Measurements from ENCODE around the gene BRPF3. TPM values are rescaled to one million over a fixed set of nuclear protein-coding genes. Genes with fewer than 3 reads are reported as not detected.
A peak's percentile ranks its signal among the peaks of the same experiment; 100 is the strongest.

The BRPF3 gene
- total and polyA plus RNA-seq, 4 donors = 7.5 to 20.0 (median 13.7) TPM

DNA sequence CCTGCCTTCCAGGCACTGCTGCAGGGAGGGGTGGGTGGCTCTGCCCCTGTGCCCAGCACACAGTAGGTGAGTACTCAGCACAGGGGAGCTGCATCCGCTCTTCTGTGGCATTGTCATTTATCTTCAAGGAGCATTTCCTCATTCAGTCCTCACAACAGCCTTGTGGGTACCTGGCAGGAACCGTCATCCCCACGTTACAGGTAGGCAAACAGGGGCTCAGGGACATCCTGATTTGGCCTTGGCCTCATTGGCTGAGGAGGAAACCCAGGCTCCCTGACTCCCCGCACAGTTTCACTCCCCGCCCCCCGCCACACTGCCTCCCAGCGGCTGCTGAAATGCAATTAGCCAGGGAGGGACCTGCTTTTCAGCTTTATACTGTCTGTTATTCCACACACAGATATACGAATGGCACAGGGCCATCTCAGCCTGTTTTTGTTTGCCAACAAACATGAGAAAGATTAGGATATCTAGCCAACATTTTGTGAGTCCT, 49.1 kb downstream of the BRPF3 start:
- whole genome bisulfite sequencing = 54% methylated on average over 8 of the region's 8 CpGs
- no peaks in the 10 kb centered on the region for H3K9me3 ChIP-seq (ENCODE audit: control insufficient read depth in 4 of 4, low read length in 3 of 4)
- H3K36me3 ChIP-seq (ENCODE audit: control insufficient read depth in 4 of 4, insufficient read depth in 3 of 4, low read depth in 1 of 4, low read length in 3 of 4) = no peaks in the 10 kb centered on the region
- peaks cover 0 to 7% (median 2%) of the 10 kb centered on the region in 4 donors for H3K4me1 ChIP-seq (ENCODE audit: control insufficient read depth in 4 of 4, insufficient read depth in 4 of 4, low read length in 3 of 4)
- no peaks in the 10 kb centered on the region for H3K27me3 ChIP-seq (ENCODE audit: control insufficient read depth in 4 of 4, insufficient read depth in 4 of 4, low read length in 3 of 4)
- no peak overlapping the region for H3K27ac ChIP-seq (ENCODE audit: low read depth in 1 of 2, low read length in 2 of 2)
- H3K4me3 ChIP-seq (ENCODE audit: low read depth in 1 of 3, low read length in 3 of 3) = no peak overlapping the region
- H3K9ac ChIP-seq (ENCODE audit: low read depth in 1 of 2, low read length in 2 of 2) = no peak overlapping the region
- DNase-seq (ENCODE audit: low spot score) = peak; percentile 57
- TF ChIP-seq HNF4A (conservative IDR thresholded peaks at IDR 0.05) = no peak
- no peak for TF ChIP-seq TAF1 (conservative IDR thresholded peaks at IDR 0.05)
- no peak for TF ChIP-seq JUND (IDR thresholded peaks at IDR 0.05)
- TF ChIP-seq RXRA (IDR thresholded peaks at IDR 0.05) = no peak
- TF ChIP-seq, protein P1, sequence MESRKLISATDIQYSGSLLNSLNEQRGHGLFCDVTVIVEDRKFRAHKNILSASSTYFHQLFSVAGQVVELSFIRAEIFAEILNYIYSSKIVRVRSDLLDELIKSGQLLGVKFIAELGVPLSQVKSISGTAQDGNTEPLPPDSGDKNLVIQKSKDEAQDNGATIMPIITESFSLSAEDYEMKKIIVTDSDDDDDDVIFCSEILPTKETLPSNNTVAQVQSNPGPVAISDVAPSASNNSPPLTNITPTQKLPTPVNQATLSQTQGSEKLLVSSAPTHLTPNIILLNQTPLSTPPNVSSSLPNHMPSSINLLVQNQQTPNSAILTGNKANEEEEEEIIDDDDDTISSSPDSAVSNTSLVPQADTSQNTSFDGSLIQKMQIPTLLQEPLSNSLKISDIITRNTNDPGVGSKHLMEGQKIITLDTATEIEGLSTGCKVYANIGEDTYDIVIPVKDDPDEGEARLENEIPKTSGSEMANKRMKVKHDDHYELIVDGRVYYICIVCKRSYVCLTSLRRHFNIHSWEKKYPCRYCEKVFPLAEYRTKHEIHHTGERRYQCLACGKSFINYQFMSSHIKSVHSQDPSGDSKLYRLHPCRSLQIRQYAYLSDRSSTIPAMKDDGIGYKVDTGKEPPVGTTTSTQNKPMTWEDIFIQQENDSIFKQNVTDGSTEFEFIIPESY (IDR thresholded peaks at IDR 0.05) = no peak
- no peak for TF ChIP-seq YY1 (IDR thresholded peaks at IDR 0.05)
- no peak for TF ChIP-seq FOXA1 (IDR thresholded peaks at IDR 0.05)
- TF ChIP-seq FOXA2 (IDR thresholded peaks at IDR 0.05) = no peak
- no peak for TF ChIP-seq NR2F2 (IDR thresholded peaks at IDR 0.05)
- TF ChIP-seq CTCF (IDR thresholded peaks at IDR 0.05; ENCODE audit: low read depth, low read length, missing input control) = no peak
- TF ChIP-seq RAD21 (IDR thresholded peaks at IDR 0.05) = no peak
- no peak for TF ChIP-seq GABPA (IDR thresholded peaks at IDR 0.05 in 1 of 2, conservative IDR thresholded peaks at IDR 0.05 in 1 of 2)
- no peak for TF ChIP-seq MAX (IDR thresholded peaks at IDR 0.05)
- no peak for TF ChIP-seq EGR1 (IDR thresholded peaks at IDR 0.05; ENCODE audit: low read depth in 2 of 2)
- TF ChIP-seq, protein P2, sequence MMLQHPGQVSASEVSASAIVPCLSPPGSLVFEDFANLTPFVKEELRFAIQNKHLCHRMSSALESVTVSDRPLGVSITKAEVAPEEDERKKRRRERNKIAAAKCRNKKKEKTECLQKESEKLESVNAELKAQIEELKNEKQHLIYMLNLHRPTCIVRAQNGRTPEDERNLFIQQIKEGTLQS (IDR thresholded peaks at IDR 0.05) = no peak

- TF ChIP-seq SP1 (IDR thresholded peaks at IDR 0.05) = no peak
- no peak for TF ChIP-seq JUND (IDR thresholded peaks at IDR 0.05)
- TF ChIP-seq CTCF (IDR thresholded peaks at IDR 0.05; ENCODE audit: low read depth, low read length, missing input control) = no peak
- TF ChIP-seq NR2F2 (IDR thresholded peaks at IDR 0.05) = no peak
- no peak for TF ChIP-seq MAX (IDR thresholded peaks at IDR 0.05)
- no peak for TF ChIP-seq FOXA1 (IDR thresholded peaks at IDR 0.05)
- Histone ChIP-seq H3K36me3 (ENCODE audit: control insufficient read depth in 4 of 4, insufficient read depth in 3 of 4, low read depth in 1 of 4, low read length in 3 of 4) (no peaks in the 10 kb centered on the region), H3K9me3 (ENCODE audit: control insufficient read depth in 4 of 4, low read length in 3 of 4) (no peaks in the 10 kb centered on the region), H3K27ac (ENCODE audit: low read depth in 1 of 2, low read length in 2 of 2) (no peak overlapping the region), H3K9ac (ENCODE audit: low read depth in 1 of 2, low read length in 2 of 2) (no peak overlapping the region), H3K4me3 (ENCODE audit: low read depth in 1 of 3, low read length in 3 of 3) (no peak overlapping the region), H3K4me1 (ENCODE audit: control insufficient read depth in 4 of 4, insufficient read depth in 4 of 4, low read length in 3 of 4) (peaks cover 0 to 7% (median 2%) of the 10 kb centered on the region in 4 donors), H3K27me3 (ENCODE audit: control insufficient read depth in 4 of 4, insufficient read depth in 4 of 4, low read length in 3 of 4) (no peaks in the 10 kb centered on the region)
- no peak for DNase-seq (ENCODE audit: low spot score)
- WGBS = 93% methylated on average over 22 of the region's 22 CpGs
Measured at GRCh38 chr6:36246506-36247268, 50.1 kb downstream of the BRPF3 start.
